IMR-90 (cell line): ENCODE data around the gene CSRP2.

ENCODE experiments used
- CTCF ChIP-seq: conservative IDR thresholded peaks from 2 replicates; pipeline ENCODE4 v1.5.1; 2012; ENCODE audit warnings: mild to moderate bottlenecking, low read depth, low read length, improper control_type of control experiment
- MAZ ChIP-seq: IDR thresholded peaks from 2 replicates; pipeline ENCODE4 v1.6.1; 2012; ENCODE audit warnings: low read depth, mild to moderate bottlenecking, low read length, improper control_type of control experiment, moderate library complexity, borderline replicate concordance
- MXI1 ChIP-seq: IDR thresholded peaks from 2 replicates; pipeline ENCODE4 v1.6.1; 2012; ENCODE audit warnings: low read depth, mild to moderate bottlenecking, low read length, moderate library complexity, borderline replicate concordance
- RCOR1 ChIP-seq: IDR thresholded peaks from 2 replicates; pipeline ENCODE4 v1.6.1; 2012; ENCODE audit warnings: mild to moderate bottlenecking, low read length, improper control_type of control experiment; ENCODE audit not compliant: insufficient replicate concordance

GRCh38 chr12:76852106-76852505, 26.7 kb downstream of the CSRP2 start:
- TF ChIP-seq MXI1: no peak
- TF ChIP-seq RCOR1: no peak
- no peak for TF ChIP-seq CTCF
- no peak for TF ChIP-seq MAZ
